PC-9 (cell line): Measurements from ENCODE around the gene C1orf185. TPM values are rescaled to one million over a fixed set of nuclear protein-coding genes. Genes with fewer than 3 reads are reported as not detected.
"Not testable (repeated sequence)": the region's sequence is repeated elsewhere in the genome, so short reads cannot be mapped to it uniquely, and the experiment has no call there.

ENCODE experiments used
- BruUV-seq: library from RNA; stranded (reverse); fragments of 400-500 nt; replicated peaks from 2 replicates; lab custom pipeline; 2021; lab: Mats Ljungman, UMichigan
- CTCF ChIA-PET: fragments of 300-600 bp; sonication (Branson Sonifier 250); formaldehyde crosslinking; loops from one replicate; lab custom pipeline; 2022; ENCODE audit warnings: antibody characterized with exemption; lab: Charles Lee
- POLR2A ChIA-PET: fragments of 300-600 bp; sonication (Branson Sonifier 250); formaldehyde crosslinking; loops from one replicate; lab custom pipeline; 2022; ENCODE audit warnings: antibody characterized with exemption; ENCODE audit not compliant: unreplicated experiment; lab: Charles Lee
- DNase-seq, 2 experiments: peaks; one replicate each; pipeline versions ENCODE4 v3.0.0 to v3.0.0-alpha.2; 2015 to 2022; ENCODE audit warnings: mixed read lengths in 1 of 2
- H2AFZ ChIP-seq: fragments of 200-600 bp; sonication (generic); 2 replicates; pipeline ENCODE4 v1.8.1; 2017; ENCODE audit warnings: antibody characterized with exemption
- H3F3A ChIP-seq: fragments of 200-600 bp; sonication (generic); 2 replicates; pipeline ENCODE4 v1.8.1; 2017; ENCODE audit warnings: antibody characterized with exemption, mild to moderate bottlenecking, low read depth; ENCODE audit not compliant: insufficient read depth
- H3K27ac ChIP-seq: fragments of 200-600 bp; sonication (generic); 2 replicates; pipeline ENCODE4 v1.6.1; 2016; ENCODE audit warnings: mixed run types
- H3K27me3 ChIP-seq: fragments of 200-600 bp; sonication (generic); 2 replicates; pipeline ENCODE4 v1.6.1; 2016; ENCODE audit warnings: low read depth, mixed run types; ENCODE audit not compliant: insufficient read depth
- H3K36me3 ChIP-seq: fragments of 200-600 bp; sonication (generic); 2 replicates; pipeline ENCODE4 v1.6.1; 2016; ENCODE audit warnings: low read depth, mixed run types
- H3K4me1 ChIP-seq: fragments of 200-600 bp; sonication (generic); replicated peaks from 2 replicates; pipeline ENCODE4 v1.6.1; 2016; ENCODE audit warnings: mixed run types; ENCODE audit not compliant: insufficient read depth
- H3K4me2 ChIP-seq: fragments of 200-600 bp; sonication (generic); 2 replicates; pipeline ENCODE4 v1.6.1; 2017; ENCODE audit warnings: mixed run types
- H3K4me3 ChIP-seq: fragments of 200-600 bp; sonication (generic); 2 replicates; pipeline ENCODE4 v1.6.1; 2016; ENCODE audit warnings: mixed run types
- H3K79me2 ChIP-seq: fragments of 200-600 bp; sonication (generic); 2 replicates; pipeline ENCODE4 v1.6.1; 2017; ENCODE audit warnings: low read depth, mixed run types
- H3K9me2 ChIP-seq: fragments of 200-600 bp; sonication (generic); 2 replicates; pipeline ENCODE4 v1.8.1; 2017; ENCODE audit warnings: mild to moderate bottlenecking; ENCODE audit not compliant: insufficient read depth
- H3K9me3 ChIP-seq: fragments of 200-600 bp; sonication (generic); 2 replicates; pipeline ENCODE4 v1.8.1; 2016; ENCODE audit warnings: low read depth; ENCODE audit not compliant: insufficient read depth
- H4K20me1 ChIP-seq: fragments of 200-600 bp; sonication (generic); 2 replicates; pipeline ENCODE4 v1.8.1; 2017; ENCODE audit not compliant: insufficient read depth
- EZH2 ChIP-seq: fragments of 200-600 bp; sonication (generic); IDR thresholded peaks from 2 replicates; pipeline ENCODE4 v1.8.0; 2017; ENCODE audit warnings: antibody characterized with exemption, low read depth
- intact Hi-C: fragments of 100-400 bp; cut with micrococcal nuclease; formaldehyde crosslinking; loops from one replicate; pipeline ENCODE4 v1.10.0; 2022; ENCODE audit not compliant: unreplicated experiment
- total RNA-seq: library from RNA; stranded (reverse); gene quantifications from 2 replicates; pipeline ENCODE4 v1.2.3, GENCODE V29; 2021
- TF ChIP-seq, protein P1 (sequence below): fragments of 200-600 bp; sonication (generic); conservative IDR thresholded peaks from 2 replicates; pipeline ENCODE4 v1.6.1; 2017; ENCODE audit warnings: mixed run types, antibody characterized with exemption, mild to moderate bottlenecking, moderate library complexity

C1orf185 gene
- total RNA-seq, 1 experiment from 2014 or later: not detected

DNA sequence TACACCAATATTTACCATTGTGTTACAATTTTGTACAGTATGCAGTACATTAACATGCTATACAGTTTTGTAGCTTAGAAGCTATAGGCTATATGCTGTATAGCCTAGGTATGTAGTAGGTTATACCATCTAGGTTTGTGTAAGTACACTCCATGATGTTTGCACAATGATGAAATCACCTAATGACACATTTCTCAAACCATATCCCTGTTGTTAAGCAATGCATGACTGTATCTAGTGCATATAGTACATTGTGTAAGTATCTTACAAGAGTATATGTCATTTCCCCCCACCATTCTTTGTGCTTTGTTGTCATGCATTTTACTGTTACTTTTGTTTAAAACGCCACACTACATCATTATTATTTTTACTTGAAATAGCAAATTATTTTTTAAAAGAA is 68.3 kb downstream of the C1orf185 start:
- Histone ChIP-seq H3K9me2 (no peaks in the 10 kb centered on the region), H3F3A (peaks cover 18% of the 10 kb centered on the region), H3K36me3 (no peaks in the 10 kb centered on the region), H3K4me3 (no peak overlapping the region), H3K27ac (no peak overlapping the region), H3K9me3 (no peaks in the 10 kb centered on the region), H4K20me1 (no peaks in the 10 kb centered on the region), H3K79me2 (no peaks in the 10 kb centered on the region), H3K27me3 (no peaks in the 10 kb centered on the region), H3K4me1 (peaks cover 18% of the 10 kb centered on the region), H2AFZ (no peak overlapping the region), H3K4me2 (no peak overlapping the region)
- intact Hi-C loops: no loop called here
- DNase-seq: peak in 1 of 2 experiments; percentile 93
- BruUV-seq: no TSS peak
- POLR2A ChIA-PET: no interaction called here
- CTCF ChIA-PET: no interaction called here
- TF ChIP-seq, protein P1, sequence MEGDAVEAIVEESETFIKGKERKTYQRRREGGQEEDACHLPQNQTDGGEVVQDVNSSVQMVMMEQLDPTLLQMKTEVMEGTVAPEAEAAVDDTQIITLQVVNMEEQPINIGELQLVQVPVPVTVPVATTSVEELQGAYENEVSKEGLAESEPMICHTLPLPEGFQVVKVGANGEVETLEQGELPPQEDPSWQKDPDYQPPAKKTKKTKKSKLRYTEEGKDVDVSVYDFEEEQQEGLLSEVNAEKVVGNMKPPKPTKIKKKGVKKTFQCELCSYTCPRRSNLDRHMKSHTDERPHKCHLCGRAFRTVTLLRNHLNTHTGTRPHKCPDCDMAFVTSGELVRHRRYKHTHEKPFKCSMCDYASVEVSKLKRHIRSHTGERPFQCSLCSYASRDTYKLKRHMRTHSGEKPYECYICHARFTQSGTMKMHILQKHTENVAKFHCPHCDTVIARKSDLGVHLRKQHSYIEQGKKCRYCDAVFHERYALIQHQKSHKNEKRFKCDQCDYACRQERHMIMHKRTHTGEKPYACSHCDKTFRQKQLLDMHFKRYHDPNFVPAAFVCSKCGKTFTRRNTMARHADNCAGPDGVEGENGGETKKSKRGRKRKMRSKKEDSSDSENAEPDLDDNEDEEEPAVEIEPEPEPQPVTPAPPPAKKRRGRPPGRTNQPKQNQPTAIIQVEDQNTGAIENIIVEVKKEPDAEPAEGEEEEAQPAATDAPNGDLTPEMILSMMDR: no peak
- TF ChIP-seq EZH2: no peak

DNA sequence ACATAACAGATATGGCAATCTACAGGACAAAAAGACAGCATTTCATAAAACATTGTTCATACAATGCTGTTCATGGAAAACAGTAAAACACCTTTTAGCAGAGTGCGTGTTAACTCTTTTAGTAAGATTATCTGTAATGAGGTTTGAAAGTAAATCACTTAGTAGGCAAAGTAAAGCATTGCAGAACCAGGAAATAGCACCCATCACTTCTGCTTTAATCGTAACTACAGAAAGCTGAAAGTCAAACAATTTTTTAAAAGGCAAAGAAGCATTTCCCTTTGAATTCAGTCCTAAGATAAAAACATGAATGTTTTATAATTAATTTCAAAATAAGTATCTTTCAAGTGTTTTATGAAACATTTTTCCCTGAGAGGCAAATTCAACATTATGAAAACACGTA is 70.8 kb downstream of the C1orf185 start:
- Histone ChIP-seq H3K4me3 (no peak overlapping the region), H3F3A (0 out of 2 replicates have a peak, but pooled peaks cover 4% of the 10 kb centered on the region), H3K4me1 (peaks cover 10% of the 10 kb centered on the region), H3K4me2 (no peak overlapping the region), H3K27ac (no peak overlapping the region), H3K27me3 (no peaks in the 10 kb centered on the region), H4K20me1 (no peaks in the 10 kb centered on the region), H3K9me3 (no peaks in the 10 kb centered on the region), H2AFZ (no peak overlapping the region), H3K36me3 (no peaks in the 10 kb centered on the region), H3K9me2 (no peaks in the 10 kb centered on the region), H3K79me2 (no peaks in the 10 kb centered on the region)
- CTCF ChIA-PET: interaction anchor here (0.5 kb wide), 1 partner anchor 15 kb away, joined by 7 read pairs; no protein-coding TSS in a partner anchor
- no TSS peak for BruUV-seq
- TF ChIP-seq, protein P1: no peak
- TF ChIP-seq EZH2: no peak
- intact Hi-C loops: no loop called here
- no peak for DNase-seq
- POLR2A ChIA-PET: no interaction called here

DNA sequence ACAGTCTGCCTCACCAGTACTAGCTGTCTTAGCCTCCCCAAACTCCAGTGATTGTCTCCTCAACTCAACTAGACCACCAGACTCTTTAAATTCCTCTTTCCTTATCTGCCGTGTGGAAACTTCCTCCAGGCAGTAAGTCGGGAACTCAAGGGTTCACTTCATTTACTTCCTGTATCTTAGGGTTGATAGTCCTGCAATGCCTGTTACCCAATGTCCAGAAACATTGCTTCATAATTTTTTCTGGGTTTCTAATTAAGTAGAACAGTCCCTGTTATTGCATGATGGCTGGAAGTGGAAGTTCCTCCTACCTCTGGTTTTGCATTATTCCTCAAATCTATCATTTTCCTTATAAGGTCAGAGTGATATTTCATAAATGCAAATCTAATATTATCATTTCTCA is 73.2 kb downstream of the C1orf185 start:
- no peaks in the 10 kb centered on the region for H4K20me1 ChIP-seq
- ChIA-PET CTCF (no interaction called here), POLR2A (no interaction called here)
- no peak overlapping the region for H3K4me2 ChIP-seq
- DNase-seq: no peak
- no TSS peak for BruUV-seq
- H3K4me1 ChIP-seq: peaks cover 5% of the 10 kb centered on the region
- TF ChIP-seq, protein P1: no peak
- no peak for TF ChIP-seq EZH2
- no peaks in the 10 kb centered on the region for H3K9me2 ChIP-seq
- no peaks in the 10 kb centered on the region for H3K9me3 ChIP-seq
- no peaks in the 10 kb centered on the region for H3K27me3 ChIP-seq
- intact Hi-C loops: no loop called here
- H3K27ac ChIP-seq: no peak overlapping the region
- no peak overlapping the region for H3K4me3 ChIP-seq
- H3K36me3 ChIP-seq: no peaks in the 10 kb centered on the region
- 0 out of 2 replicates have a peak, but pooled peaks cover 4% of the 10 kb centered on the region for H3F3A ChIP-seq
- no peaks in the 10 kb centered on the region for H3K79me2 ChIP-seq
- no peak overlapping the region for H2AFZ ChIP-seq

DNA sequence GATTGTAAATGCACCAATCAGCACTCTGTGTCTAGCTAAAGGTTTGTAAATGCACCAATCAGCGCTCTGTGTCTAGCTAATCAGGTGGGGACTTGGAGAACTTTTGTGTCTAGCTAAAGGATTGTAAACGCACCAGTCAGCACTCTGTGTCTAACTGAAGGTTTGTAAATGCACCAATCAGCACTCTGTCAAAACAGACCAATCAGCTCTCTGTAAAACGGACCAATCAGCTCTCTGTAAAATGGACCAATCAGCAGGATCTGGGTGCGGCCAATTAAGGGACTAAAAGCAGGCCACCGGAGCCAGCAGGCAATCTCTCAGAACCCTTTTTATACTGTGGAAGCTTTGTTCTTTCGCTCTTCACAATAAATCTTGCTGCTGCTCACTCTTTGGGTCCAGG is 76.0 kb downstream of the C1orf185 start:
- H2AFZ ChIP-seq, H3F3A ChIP-seq, DNase-seq, intact Hi-C loops, H3K36me3 ChIP-seq, H4K20me1 ChIP-seq, POLR2A ChIA-PET, CTCF ChIA-PET, H3K4me2 ChIP-seq, BruUV-seq, H3K27ac ChIP-seq, H3K27me3 ChIP-seq, H3K4me1 ChIP-seq, H3K4me3 ChIP-seq, H3K9me3 ChIP-seq, H3K9me2 ChIP-seq, H3K79me2 ChIP-seq: not testable (repeated sequence)
